Neural progenitor cell (in vitro differentiated cells): ENCODE data around the gene ZNF462. TPM values are rescaled to one million over a fixed set of nuclear protein-coding genes. Genes with fewer than 3 reads are reported as not detected.

Experiments
- DNase-seq: peaks from one replicate; pipeline ENCODE4 v3.0.0-alpha.2; 2016; ENCODE audit warnings: low spot score
- H2AFZ ChIP-seq: fragments of 200-600 bp; sonication (generic); replicated peaks from 2 replicates; pipeline ENCODE4 v1.6.1; 2016; ENCODE audit warnings: antibody characterized with exemption
- H3F3A ChIP-seq: fragments of 200-600 bp; sonication (generic); 2 replicates; pipeline ENCODE4 v1.6.1; 2016; ENCODE audit warnings: antibody characterized with exemption, low read depth
- H3K27ac ChIP-seq: fragments of 200-600 bp; sonication (generic); 2 replicates; pipeline ENCODE4 v1.5.1; 2016; ENCODE audit warnings: mild to moderate bottlenecking
- H3K27me3 ChIP-seq: fragments of 200-600 bp; sonication (generic); 2 replicates; pipeline ENCODE4 v1.6.1; 2016; ENCODE audit warnings: mild to moderate bottlenecking, moderate library complexity
- H3K36me3 ChIP-seq: fragments of 200-600 bp; sonication (generic); 2 replicates; pipeline ENCODE4 v1.5.1; 2016
- H3K4me1 ChIP-seq: fragments of 200-600 bp; sonication (generic); 2 replicates; pipeline ENCODE4 v1.6.1; 2016; ENCODE audit warnings: mixed run types
- H3K4me2 ChIP-seq: fragments of 200-600 bp; sonication (generic); 2 replicates; pipeline ENCODE4 v1.6.1; 2016
- H3K4me3 ChIP-seq: fragments of 200-600 bp; sonication (generic); 2 replicates; pipeline ENCODE4 v1.5.1; 2016
- H3K79me2 ChIP-seq: fragments of 200-600 bp; sonication (generic); 2 replicates; pipeline ENCODE4 v1.6.1; 2016; ENCODE audit warnings: low read depth
- H3K9ac ChIP-seq: fragments of 200-600 bp; sonication (generic); 2 replicates; pipeline ENCODE4 v1.6.1; 2016
- H3K9me3 ChIP-seq: fragments of 200-600 bp; sonication (generic); 2 replicates; pipeline ENCODE4 v1.5.1; 2016; ENCODE audit warnings: low read depth
- H4K20me1 ChIP-seq: fragments of 200-600 bp; sonication (generic); 2 replicates; pipeline ENCODE4 v1.6.1; 2016; ENCODE audit warnings: low read depth
- H3K27ac Mint-ChIP-seq: 3 replicates; pipeline ENCODE4 v1.8.0; 2021; ENCODE audit warnings: mixed read lengths
- H3K27me3 Mint-ChIP-seq: 2 replicates; pipeline ENCODE4 v1.8.0; 2022; ENCODE audit warnings: low read depth, mild to moderate bottlenecking, inconsistent platforms, moderate library complexity, mixed read lengths; ENCODE audit not compliant: insufficient read depth
- H3K36me3 Mint-ChIP-seq: 3 replicates; pipeline ENCODE4 v1.8.0; 2021; ENCODE audit warnings: mixed read lengths
- H3K4me1 Mint-ChIP-seq: 3 replicates; pipeline ENCODE4 v1.8.0; 2021; ENCODE audit warnings: mixed read lengths
- H3K4me3 Mint-ChIP-seq: 3 replicates; pipeline ENCODE4 v1.8.0; 2021; ENCODE audit warnings: mild to moderate bottlenecking, moderate library complexity, mixed read lengths
- H3K9me3 Mint-ChIP-seq: 3 replicates; pipeline ENCODE4 v1.8.0; 2020; ENCODE audit warnings: mixed read lengths
- CTCF ChIP-seq: fragments of 200-600 bp; sonication (generic); IDR thresholded peaks from 2 replicates; pipeline ENCODE4 v1.5.1; 2017; ENCODE audit warnings: antibody characterized with exemption, mild to moderate bottlenecking
- EZH2 ChIP-seq: fragments of 200-600 bp; sonication (generic); IDR thresholded peaks from 2 replicates; pipeline ENCODE4 v1.6.1; 2017; ENCODE audit warnings: antibody characterized with exemption, mild to moderate bottlenecking, moderate library complexity
- EZH2phosphoT487 ChIP-seq: fragments of 200-600 bp; sonication (generic); IDR thresholded peaks from 2 replicates; pipeline ENCODE4 v1.6.1; 2017; ENCODE audit warnings: antibody characterized with exemption
- total RNA-seq: library from RNA; depleted of rRNA; stranded (reverse); fragments of >200 nt; gene quantifications from 2 replicates; pipeline ENCODE4 v1.2.3, GENCODE V29; 2015; ENCODE audit warnings: low replicate concordance

Gene ZNF462
- total RNA-seq, 1 donor from 2014 or later = 81.8 TPM

- Histone ChIP-seq H3K4me1 (peaks cover 50% of the 10 kb centered on the region), H3K9ac (no peak overlapping the region), H2AFZ (no peak overlapping the region), H3K27me3 (no peaks in the 10 kb centered on the region), H3F3A (peaks cover 29% of the 10 kb centered on the region), H3K9me3 (no peaks in the 10 kb centered on the region), H3K4me2 (peak overlapping the region; percentile 56), H3K4me3 (no peak overlapping the region), H3K79me2 (peaks cover 100% of the 10 kb centered on the region), H3K36me3 (peaks cover 7% of the 10 kb centered on the region), H3K27ac (peak overlapping the region; percentile 83), H4K20me1 (peaks cover 99% of the 10 kb centered on the region)
- peaks cover 2% of the 10 kb centered on the region for H3K27me3 Mint-ChIP-seq
- peaks cover 85% of the 10 kb centered on the region for H3K36me3 Mint-ChIP-seq
- no peak for DNase-seq
- no peak overlapping the region for H3K4me3 Mint-ChIP-seq
- H3K27ac Mint-ChIP-seq = no peak overlapping the region
- H3K4me1 Mint-ChIP-seq = peaks cover 7% of the 10 kb centered on the region
- TF ChIP-seq CTCF = no peak
- TF ChIP-seq EZH2 = no peak
- no peak for TF ChIP-seq EZH2phosphoT487
- H3K9me3 Mint-ChIP-seq = peaks cover 67% of the 10 kb centered on the region
Measured at GRCh38 chr9:106878934-106879333, 16.0 kb downstream of the ZNF462 start.

- Mint-ChIP-seq H3K4me3 (no peak overlapping the region), H3K27me3 (peaks cover 2% of the 10 kb centered on the region), H3K27ac (no peak overlapping the region), H3K36me3 (peaks cover 86% of the 10 kb centered on the region), H3K9me3 (peaks cover 72% of the 10 kb centered on the region), H3K4me1 (peaks cover 7% of the 10 kb centered on the region)
- Histone ChIP-seq H3K4me2 (peak overlapping the region; percentile 56), H3K36me3 (peaks cover 7% of the 10 kb centered on the region), H3F3A (peaks cover 25% of the 10 kb centered on the region), H3K79me2 (peaks cover 100% of the 10 kb centered on the region), H4K20me1 (peaks cover 99% of the 10 kb centered on the region), H3K4me1 (peaks cover 45% of the 10 kb centered on the region), H3K4me3 (no peak overlapping the region), H2AFZ (no peak overlapping the region), H3K27ac (peak overlapping the region; percentile 83), H3K27me3 (no peaks in the 10 kb centered on the region), H3K9me3 (no peaks in the 10 kb centered on the region), H3K9ac (no peak overlapping the region)
- DNase-seq = peak; percentile 74
- TF ChIP-seq EZH2 (no peak), CTCF (no peak), EZH2phosphoT487 (no peak)
Measured at GRCh38 chr9:106879439-106879882, 16.5 kb downstream of the ZNF462 start.

DNA sequence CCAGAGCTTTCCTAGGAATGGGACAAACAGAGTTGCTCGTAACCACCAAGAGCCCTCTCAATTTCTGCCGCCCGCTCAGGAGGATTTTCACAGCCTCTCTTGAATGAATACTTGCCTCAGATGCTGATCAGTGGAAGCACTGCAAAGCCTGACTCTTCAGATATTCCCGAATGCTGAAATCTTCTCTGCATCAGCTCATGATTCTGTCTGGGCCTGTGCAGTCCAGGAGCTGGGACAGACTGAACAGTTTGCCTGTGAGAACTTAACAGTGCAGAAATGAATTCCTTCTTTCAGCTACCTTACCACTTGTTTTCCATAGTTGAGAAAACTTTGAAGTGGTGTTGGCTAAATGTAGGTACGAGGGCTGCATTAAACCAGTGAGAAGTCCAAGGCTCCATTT lies 17.1 kb downstream of the ZNF462 start:
- peaks cover 7% of the 10 kb centered on the region for H3K4me1 Mint-ChIP-seq
- peaks cover 73% of the 10 kb centered on the region for H3K9me3 Mint-ChIP-seq
- H3K4me3 Mint-ChIP-seq = no peak overlapping the region
- Histone ChIP-seq H3K4me3 (no peak overlapping the region), H3K27ac (peak overlapping the region; percentile 83), H3K79me2 (peaks cover 100% of the 10 kb centered on the region), H3K9me3 (no peaks in the 10 kb centered on the region), H3K36me3 (peaks cover 7% of the 10 kb centered on the region), H4K20me1 (peaks cover 99% of the 10 kb centered on the region), H3K4me2 (peak overlapping the region; percentile 56), H2AFZ (no peak overlapping the region), H3K9ac (no peak overlapping the region), H3K27me3 (no peaks in the 10 kb centered on the region), H3K4me1 (peaks cover 39% of the 10 kb centered on the region), H3F3A (peaks cover 25% of the 10 kb centered on the region)
- H3K36me3 Mint-ChIP-seq = peaks cover 86% of the 10 kb centered on the region
- DNase-seq = no peak
- TF ChIP-seq EZH2phosphoT487 (no peak), CTCF (no peak), EZH2 (no peak)
- H3K27me3 Mint-ChIP-seq = peaks cover 2% of the 10 kb centered on the region
- no peak overlapping the region for H3K27ac Mint-ChIP-seq
